ENCODE results near the gene GRHL1. TPM values are rescaled to one million over a fixed set of nuclear protein-coding genes. Genes with fewer than 3 reads are reported as not detected.

Gene GRHL1
- total RNA-seq, 1 experiment from 2014 or later = 1.9 TPM

- no peak for DNase-seq (ENCODE audit: low read depth, low spot score)
- in situ Hi-C loops (cut with HindIII; ENCODE audit: low pct_unique_long_range_greater_than_20kb, low sequenced_read_pairs) = loop anchor here (25.0 kb wide), 1 partner anchor 129 kb away; the partner anchor contains the start of gene TAF1B
These were observed 15.1 kb downstream of the GRHL1 start for GRCh38 chr2:9966491-9967022.

DNA sequence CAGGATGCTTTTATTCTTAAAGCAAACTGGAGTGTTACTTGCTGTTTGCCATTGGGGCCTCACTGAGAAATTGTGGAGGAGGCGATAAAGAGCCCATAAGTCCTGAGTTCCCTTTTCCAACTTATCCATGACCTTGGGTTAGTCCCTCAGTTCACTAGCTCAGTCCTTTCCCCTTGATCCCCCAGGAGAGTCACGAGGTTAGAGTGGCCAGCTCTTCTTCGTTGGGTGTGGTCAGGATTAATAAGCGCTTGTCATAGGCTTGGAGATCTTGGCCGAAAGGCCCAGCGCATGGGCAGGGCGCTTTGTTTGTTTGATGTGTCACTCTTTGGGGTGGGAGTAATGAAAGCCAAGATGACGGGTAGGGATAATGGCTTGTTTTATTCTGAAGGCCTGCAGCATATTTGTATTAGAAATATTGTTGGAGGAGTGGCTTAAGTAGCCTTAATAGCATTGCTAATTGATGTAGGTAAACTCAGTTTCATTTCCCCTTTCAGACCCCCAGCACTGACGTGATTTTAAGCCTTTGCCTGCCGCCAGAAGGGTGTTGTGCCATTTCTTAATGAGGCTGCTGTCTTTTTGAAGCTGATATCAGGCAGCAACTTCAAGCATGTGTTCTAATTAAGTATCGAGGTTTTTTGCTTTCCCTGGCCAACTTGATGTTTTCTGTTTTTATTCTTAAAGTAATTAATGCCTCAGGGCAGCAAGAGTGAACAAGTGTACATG is 15.7 kb downstream of the GRHL1 start:
- DNase-seq (ENCODE audit: low read depth, low spot score) = no peak
- in situ Hi-C loops (cut with HindIII; ENCODE audit: low pct_unique_long_range_greater_than_20kb, low sequenced_read_pairs) = loop anchor here (25.0 kb wide), 1 partner anchor 130 kb away; the partner anchor contains the start of gene TAF1B

DNA sequence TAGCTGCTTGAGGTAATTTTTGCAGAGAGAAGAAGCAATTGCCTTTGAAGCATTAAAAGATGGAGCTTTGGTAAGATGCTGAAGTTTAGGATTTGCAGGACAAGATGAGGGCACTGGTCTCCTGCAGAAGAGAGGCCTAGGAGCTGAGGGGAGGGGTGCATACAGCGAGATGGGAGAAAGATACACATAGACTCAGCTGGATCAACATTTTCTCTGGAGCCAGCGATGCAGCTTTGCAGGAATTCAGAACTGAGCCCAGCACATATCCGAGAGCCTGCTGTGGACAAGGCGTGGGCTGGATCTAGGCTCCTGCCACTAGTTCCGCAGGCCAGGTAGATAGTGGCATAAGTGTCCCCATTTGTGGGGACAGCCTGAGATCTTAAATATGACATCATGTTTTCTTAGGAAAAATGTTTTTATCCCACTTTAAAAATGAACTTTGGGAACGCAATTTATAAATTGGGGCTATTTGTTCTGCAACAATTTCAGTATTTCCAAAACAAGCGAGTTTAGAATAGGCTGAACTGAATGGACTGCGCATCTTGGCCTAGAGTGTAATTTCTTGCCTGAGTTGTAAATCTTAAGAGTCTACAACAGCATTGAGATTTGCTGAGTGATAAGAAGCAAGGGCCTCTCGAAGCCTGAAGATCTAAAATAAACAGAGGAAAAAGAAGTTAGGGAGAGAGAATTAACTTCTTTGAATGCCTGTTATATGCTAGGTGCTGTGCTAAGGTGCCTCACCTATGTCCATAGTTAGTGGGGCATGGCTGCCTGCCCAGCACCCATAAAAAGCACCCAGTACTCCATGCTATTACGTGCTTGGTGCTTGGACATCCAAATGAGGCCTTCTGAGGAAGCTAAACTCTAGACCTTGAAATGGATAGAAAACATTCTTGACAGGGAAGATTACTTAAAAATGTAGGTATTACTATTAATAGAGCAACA is 17.3 kb downstream of the GRHL1 start:
- in situ Hi-C loops (cut with HindIII; ENCODE audit: low pct_unique_long_range_greater_than_20kb, low sequenced_read_pairs) = loop anchor here (25.0 kb wide), 1 partner anchor 132 kb away; the partner anchor contains the start of gene TAF1B
- DNase-seq (ENCODE audit: low read depth, low spot score) = no peak

- no peak for DNase-seq (ENCODE audit: low read depth, low spot score)
- in situ Hi-C loops (cut with HindIII; ENCODE audit: low pct_unique_long_range_greater_than_20kb, low sequenced_read_pairs) = loop anchor here (25.0 kb wide), 1 partner anchor 133 kb away; the partner anchor contains the start of gene TAF1B
These were observed 18.9 kb downstream of the GRHL1 start for GRCh38 chr2:9970200-9971044.

- in situ Hi-C loops (cut with HindIII; ENCODE audit: low pct_unique_long_range_greater_than_20kb, low sequenced_read_pairs) = loop anchor here (25.0 kb wide), 1 partner anchor 134 kb away; the partner anchor contains the start of gene TAF1B
- DNase-seq (ENCODE audit: low read depth, low spot score) = no peak
These were observed 19.8 kb downstream of the GRHL1 start for GRCh38 chr2:9971105-9971818.

DNA sequence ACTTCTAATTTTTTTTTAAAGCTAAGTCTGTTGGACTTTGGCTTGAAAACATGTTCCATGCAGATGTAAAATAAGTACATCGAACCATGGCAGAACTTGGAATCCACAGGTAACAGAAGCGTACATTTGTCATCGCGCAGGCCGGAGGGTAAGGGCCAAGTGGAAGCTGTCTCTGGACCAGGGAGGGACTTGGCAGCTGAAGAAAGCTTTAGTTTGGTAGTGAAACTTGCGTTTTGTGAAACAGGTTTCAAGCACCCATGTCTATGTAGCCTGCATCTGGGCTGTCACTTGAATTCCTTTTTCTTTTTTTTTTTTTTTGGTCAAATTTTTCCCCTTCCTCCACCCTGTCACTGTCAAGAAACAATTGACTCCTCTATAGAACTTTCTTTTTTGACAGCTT is 20.4 kb downstream of the GRHL1 start:
- in situ Hi-C loops (cut with HindIII; ENCODE audit: low pct_unique_long_range_greater_than_20kb, low sequenced_read_pairs) = loop anchor here (25.0 kb wide), 1 partner anchor 135 kb away; the partner anchor contains the start of gene TAF1B
- DNase-seq (ENCODE audit: low read depth, low spot score) = no peak

GRCh38 chr2:9972621-9973479 is 21.4 kb downstream of the GRHL1 start:
- no peak for DNase-seq (ENCODE audit: low read depth, low spot score)
- in situ Hi-C loops (cut with HindIII; ENCODE audit: low pct_unique_long_range_greater_than_20kb, low sequenced_read_pairs) = loop anchor here (25.0 kb wide), 1 partner anchor 136 kb away; the partner anchor contains the start of gene TAF1B

GRCh38 chr2:9973690-9974089 is 22.2 kb downstream of the GRHL1 start:
- no peak for DNase-seq (ENCODE audit: low read depth, low spot score)
- in situ Hi-C loops (cut with HindIII; ENCODE audit: low pct_unique_long_range_greater_than_20kb, low sequenced_read_pairs) = loop anchor here (25.0 kb wide), 1 partner anchor 136 kb away; the partner anchor contains the start of gene TAF1B

GRCh38 chr2:9974343-9974742 is 22.9 kb downstream of the GRHL1 start:
- in situ Hi-C loops (cut with HindIII; ENCODE audit: low pct_unique_long_range_greater_than_20kb, low sequenced_read_pairs) = loop anchor here (25.0 kb wide), 1 partner anchor 137 kb away; the partner anchor contains the start of gene TAF1B
- no peak for DNase-seq (ENCODE audit: low read depth, low spot score)

- in situ Hi-C loops (cut with HindIII; ENCODE audit: low pct_unique_long_range_greater_than_20kb, low sequenced_read_pairs) = no loop called here
- no peak for DNase-seq (ENCODE audit: low read depth, low spot score)
These were observed 23.8 kb downstream of the GRHL1 start for GRCh38 chr2:9975328-9975727.

DNA sequence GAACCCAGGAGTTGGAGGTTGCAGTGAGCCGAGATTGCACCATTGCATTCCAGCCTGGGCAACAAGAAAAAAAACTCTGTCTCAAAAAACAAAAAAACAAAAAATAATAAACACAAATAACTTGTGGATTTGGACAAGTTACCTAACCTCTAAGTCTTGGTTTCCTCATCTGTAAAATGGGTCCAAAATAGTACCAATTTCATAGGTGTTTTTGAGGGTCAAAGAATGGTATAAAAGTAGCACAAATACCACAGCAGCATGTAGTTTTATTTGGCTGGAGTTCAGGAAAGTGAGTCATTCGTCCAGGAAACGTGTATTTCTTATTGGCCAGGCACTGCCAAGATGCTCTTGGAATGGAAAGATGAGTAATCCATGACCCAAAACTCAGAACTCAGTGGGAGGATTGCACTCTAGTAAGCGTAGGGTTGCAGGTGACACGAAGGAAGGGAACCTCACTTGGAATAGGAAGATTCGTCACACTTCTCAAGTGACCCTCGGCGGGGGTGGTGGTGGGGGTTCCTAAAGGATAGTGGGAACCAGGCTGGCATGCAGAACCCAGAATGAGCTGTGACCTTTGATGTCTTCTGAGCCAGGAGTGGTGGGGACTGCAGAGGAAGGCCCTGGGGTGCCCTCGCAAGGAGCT is 24.4 kb downstream of the GRHL1 start:
- in situ Hi-C loops (cut with HindIII; ENCODE audit: low pct_unique_long_range_greater_than_20kb, low sequenced_read_pairs) = no loop called here
- peak; percentile 50 for DNase-seq (ENCODE audit: low read depth, low spot score)

DNA sequence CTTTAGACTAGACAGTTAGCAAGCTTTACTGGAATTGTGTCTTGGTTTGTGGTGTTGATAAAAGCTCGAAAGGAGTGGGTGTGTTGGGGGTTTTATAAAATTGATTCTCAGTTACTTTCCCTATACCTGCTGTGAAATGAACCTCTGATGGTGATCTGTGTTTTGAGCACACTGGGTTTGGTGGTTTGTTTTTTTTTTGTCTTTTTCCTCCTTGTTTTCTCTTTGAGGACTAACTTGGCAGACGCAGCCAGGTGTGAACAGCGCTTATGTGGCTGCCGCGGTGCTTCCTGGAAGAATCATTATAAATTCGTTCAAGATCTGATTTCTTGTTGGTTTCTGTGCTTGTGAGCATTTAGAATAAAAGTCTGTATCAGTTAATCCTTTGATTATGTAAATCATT is 28.5 kb downstream of the GRHL1 start:
- DNase-seq (ENCODE audit: low read depth, low spot score) = no peak
- in situ Hi-C loops (cut with HindIII; ENCODE audit: low pct_unique_long_range_greater_than_20kb, low sequenced_read_pairs) = no loop called here

DNA sequence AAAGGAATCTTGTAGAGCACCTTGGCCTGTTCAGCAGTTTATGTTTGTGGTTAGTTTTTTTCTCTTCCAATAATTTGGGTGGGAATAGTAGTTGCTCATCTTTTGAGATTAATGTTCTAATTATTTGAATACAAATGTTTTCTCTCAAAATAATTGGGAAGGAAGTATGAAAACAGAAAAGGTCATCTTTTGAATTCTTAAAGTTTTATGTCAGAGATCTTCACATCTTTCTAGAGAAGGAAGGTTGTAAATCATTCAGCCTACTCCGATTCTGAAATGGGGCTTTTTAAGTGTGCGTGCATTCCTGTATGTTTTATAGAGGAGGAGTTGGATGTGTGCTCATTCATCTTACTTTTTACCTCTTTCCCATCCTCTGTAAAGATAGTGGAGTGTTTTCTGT is 29.0 kb downstream of the GRHL1 start:
- no peak for DNase-seq (ENCODE audit: low read depth, low spot score)
- in situ Hi-C loops (cut with HindIII; ENCODE audit: low pct_unique_long_range_greater_than_20kb, low sequenced_read_pairs) = no loop called here

GRCh38 chr2:9981655-9982054 is 30.2 kb downstream of the GRHL1 start:
- in situ Hi-C loops (cut with HindIII; ENCODE audit: low pct_unique_long_range_greater_than_20kb, low sequenced_read_pairs) = no loop called here
- DNase-seq (ENCODE audit: low read depth, low spot score) = no peak

DNA sequence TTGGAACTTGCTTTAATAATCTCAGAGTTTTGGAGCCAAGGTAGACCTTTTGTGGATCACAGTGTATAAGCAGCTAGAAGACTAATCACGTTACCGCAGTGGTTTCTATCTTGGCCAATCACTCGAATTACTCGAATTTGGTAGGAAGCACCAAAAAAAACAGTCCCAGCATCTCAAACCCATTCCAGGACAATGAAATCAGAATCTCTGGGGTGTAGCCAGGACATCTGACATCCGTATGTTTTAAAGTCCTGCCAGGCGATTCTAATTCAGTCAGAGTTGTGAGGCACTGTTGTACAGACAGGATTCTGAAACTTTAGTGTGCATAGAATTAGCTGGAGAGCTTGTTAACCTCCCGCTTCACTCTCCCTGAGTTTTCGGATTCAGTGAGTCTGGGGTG is 30.8 kb downstream of the GRHL1 start:
- in situ Hi-C loops (cut with HindIII; ENCODE audit: low pct_unique_long_range_greater_than_20kb, low sequenced_read_pairs) = no loop called here
- DNase-seq (ENCODE audit: low read depth, low spot score) = no peak

All from SK-MEL-5 (cell line).